ENCODE measurements around the gene MAOB. TPM values are rescaled to one million over a fixed set of nuclear protein-coding genes. Genes with fewer than 3 reads are reported as not detected.

MAOB gene
- total and polyA plus RNA-seq, 10 of the 15 experiments (the other 5 are each of a cell fraction or from before 2014, with no cell fraction given), result 0.21 TPM; not detected in 9

Other genes starting within 250 kb of the MAOB start
- gene MAOA, start 226.2 kb downstream of the MAOB start, total RNA-seq (2014; rRNA removed), result not detected in 2 replicates
- not detected in 2 replicates for gene MAOA, start 226.2 kb downstream of the MAOB start, total RNA-seq (2014; rRNA removed; fragmentation: Illumina TruSeq; extraction: Trizol)
- 0.37 and 0.51 TPM in 2 replicates for gene MAOA, start 226.2 kb downstream of the MAOB start, total RNA-seq (2021)
- gene MAOA, start 226.2 kb downstream of the MAOB start, polyA plus RNA-seq (2011; rRNA removed), result 0.06 and 0.08 TPM in 2 replicates
- gene MAOA, start 226.2 kb downstream of the MAOB start, polyA plus RNA-seq (2014; fragmentation: Illumina TruSeq; extraction: Trizol), result not detected in 2 replicates
- under 1 TPM in 1 of 2 experiments, not detected in 1; 0.02 TPM for gene MAOA, start 226.2 kb downstream of the MAOB start, polyA plus RNA-seq (2014; fragmentation: Nextera tagmentation; extraction: Ambion mirVana)
- not detected in 2 replicates for gene MAOA, start 226.2 kb downstream of the MAOB start, polyA plus RNA-seq (2014; rRNA removed)
- not detected for gene MAOA, start 226.2 kb downstream of the MAOB start, polyA plus RNA-seq (2016; fragmentation: Nextera tagmentation; extraction: Ambion mirVana)
- gene NDP, start 90.9 kb upstream of the MAOB start, total RNA-seq (2014; rRNA removed), result not detected in 2 replicates
- not detected in 2 replicates for gene NDP, start 90.9 kb upstream of the MAOB start, total RNA-seq (2014; rRNA removed; fragmentation: Illumina TruSeq; extraction: Trizol)
- not detected in 2 replicates for gene NDP, start 90.9 kb upstream of the MAOB start, total RNA-seq (2021)
- gene NDP, start 90.9 kb upstream of the MAOB start, polyA plus RNA-seq (2011; rRNA removed), result 0.04 TPM in 1 of 2 replicates, not detected in the other
- gene NDP, start 90.9 kb upstream of the MAOB start, polyA plus RNA-seq (2014; fragmentation: Illumina TruSeq; extraction: Trizol), result not detected in 2 replicates
- not detected for gene NDP, start 90.9 kb upstream of the MAOB start, polyA plus RNA-seq (2014; fragmentation: Nextera tagmentation; extraction: Ambion mirVana)
- not detected in 2 replicates for gene NDP, start 90.9 kb upstream of the MAOB start, polyA plus RNA-seq (2014; rRNA removed)
- gene NDP, start 90.9 kb upstream of the MAOB start, polyA plus RNA-seq (2016; fragmentation: Nextera tagmentation; extraction: Ambion mirVana), result not detected